Activated CD8-positive, alpha-beta memory T cell treated with anti-CD3 and anti-CD28 coated beads, Interleukin-2, amount 50 U/mL, for 1 hour (primary cell): Measurements from ENCODE around the gene DHRS11.
A peak's percentile ranks its signal among the peaks of the same experiment; 100 is the strongest.
"Not testable (repeated sequence)": the region's sequence is repeated elsewhere in the genome, so short reads cannot be mapped to it uniquely, and the experiment has no call there.

Experiments
- DNase-seq: peaks from one replicate; pipeline ENCODE4 v3.0.0-alpha.2; 2020; ENCODE audit errors: extremely low read depth

The DHRS11 gene

DNA sequence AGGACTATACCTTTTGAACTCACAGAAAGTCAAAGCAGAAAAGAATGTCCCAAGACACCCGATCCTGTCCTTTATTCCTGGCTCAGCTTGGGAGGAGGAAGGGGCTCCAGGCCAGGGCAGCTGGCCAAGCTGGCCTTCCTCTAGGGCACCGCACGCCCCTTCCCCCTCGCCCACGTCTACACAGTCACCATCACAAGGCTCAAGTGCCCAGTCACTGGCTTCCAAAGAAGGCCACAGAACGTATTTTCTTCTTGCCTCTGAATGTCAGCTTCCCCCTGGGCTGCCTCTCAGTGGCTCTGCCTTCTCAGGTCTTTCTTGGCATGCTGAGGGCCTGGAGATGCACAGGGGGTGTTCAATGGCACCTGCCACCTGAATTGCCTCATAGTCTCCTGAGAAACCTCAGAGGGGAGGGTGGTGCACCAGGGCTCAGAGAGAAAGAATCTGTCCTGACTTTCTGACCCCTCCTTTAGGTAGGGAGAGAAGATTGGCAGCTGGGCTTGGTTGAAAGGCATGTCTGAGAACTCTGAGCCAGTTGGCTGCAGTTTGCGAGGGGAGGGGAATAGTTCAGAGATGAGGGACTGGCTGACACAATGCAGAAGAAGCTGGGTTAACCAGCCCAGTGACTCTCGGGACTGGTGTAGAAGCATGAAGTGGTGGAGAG is 2.1 kb downstream of the DHRS11 start:
- no peak for DNase-seq

DNA sequence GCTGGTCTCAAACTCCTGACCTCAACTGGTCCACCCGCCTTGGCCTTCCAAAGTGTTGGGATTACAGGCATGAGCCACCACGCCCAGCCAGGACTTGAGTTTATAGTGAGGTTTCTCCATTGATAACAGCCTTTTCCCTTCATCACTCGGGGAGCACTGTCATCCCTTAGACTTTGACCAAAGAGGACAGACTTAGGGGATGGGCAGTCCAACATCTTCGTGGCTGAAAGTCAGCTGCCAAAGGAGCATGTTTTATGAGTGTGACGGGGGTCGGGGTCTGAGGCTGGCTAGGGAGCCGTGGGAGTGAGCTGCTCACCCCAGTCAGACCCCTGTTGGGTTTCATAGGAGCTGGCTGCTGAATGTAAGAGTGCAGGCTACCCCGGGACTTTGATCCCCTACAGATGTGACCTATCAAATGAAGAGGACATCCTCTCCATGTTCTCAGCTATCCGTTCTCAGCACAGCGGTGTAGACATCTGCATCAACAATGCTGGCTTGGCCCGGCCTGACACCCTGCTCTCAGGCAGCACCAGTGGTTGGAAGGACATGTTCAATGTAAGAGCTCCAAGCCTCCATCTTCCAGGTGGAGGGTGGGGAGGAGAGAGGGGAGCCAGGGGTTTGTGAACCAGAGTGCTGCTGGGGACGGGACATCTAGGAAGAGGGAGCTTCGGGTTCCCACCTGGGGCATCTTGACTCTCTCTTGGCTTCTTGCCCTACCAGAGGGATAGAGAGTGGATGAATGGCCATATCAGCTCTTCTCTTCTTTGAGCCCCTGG is 3.1 kb downstream of the DHRS11 start:
- no peak for DNase-seq

DNA sequence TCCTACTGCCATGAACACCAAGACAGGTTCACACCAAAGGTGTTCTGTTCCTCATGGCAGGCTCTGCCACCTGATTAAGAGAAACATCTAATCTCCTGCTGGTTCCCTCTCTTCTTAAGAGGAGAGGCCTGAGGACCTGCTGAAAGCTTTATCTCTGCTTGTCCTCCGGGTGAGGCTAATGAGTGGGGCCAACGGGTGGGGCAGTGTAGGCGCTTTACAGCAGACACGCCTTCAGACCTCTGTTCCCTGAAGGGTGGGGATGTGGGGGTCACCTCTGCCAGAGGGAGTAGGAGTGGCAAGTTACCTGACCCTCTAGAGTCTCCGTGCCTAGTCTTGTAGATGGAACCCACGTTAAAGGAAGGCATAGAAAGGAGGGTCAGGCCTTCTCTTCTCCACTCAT is 5.5 kb downstream of the DHRS11 start:
- no peak for DNase-seq

DNA sequence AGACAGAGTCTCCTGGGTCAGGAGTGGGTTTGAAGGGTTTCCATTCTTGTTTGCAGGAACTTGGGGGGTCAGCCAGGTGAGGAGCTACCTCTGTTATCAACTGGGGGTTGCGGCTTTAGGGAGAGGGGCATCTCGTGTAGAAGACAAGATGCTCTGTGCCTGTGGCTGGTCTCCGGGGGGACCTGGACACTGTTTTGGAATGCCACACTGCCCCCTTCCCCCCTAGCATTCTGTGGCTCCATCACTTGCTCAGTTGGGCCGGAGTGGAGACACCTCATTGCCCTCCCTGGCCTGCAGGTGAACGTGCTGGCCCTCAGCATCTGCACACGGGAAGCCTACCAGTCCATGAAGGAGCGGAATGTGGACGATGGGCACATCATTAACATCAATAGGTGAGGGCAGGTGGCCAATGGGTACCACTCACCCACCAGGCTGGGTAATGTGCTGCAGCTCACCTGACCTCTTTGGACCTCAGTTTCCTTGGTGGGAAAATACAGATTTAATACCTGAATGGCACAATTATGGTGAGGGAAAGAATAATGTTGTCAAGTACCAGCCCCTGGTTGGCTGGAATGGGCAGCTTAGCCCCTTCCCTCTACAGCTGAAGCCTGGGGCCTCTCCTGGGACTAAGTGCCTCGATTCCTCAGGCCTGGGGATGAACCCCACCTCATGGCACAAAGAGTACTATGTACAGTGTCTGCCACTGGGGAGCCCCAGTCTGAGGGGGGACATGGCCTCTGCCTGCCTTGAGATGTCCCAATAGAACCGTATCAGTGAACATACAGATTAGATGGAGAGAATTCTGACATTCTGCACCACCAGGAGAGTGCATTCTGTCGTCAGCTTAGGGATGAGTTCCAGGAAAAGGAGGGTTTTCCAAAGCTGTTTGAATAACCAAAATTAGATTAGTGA is 6.4 kb downstream of the DHRS11 start:
- DNase-seq = no peak

DNA sequence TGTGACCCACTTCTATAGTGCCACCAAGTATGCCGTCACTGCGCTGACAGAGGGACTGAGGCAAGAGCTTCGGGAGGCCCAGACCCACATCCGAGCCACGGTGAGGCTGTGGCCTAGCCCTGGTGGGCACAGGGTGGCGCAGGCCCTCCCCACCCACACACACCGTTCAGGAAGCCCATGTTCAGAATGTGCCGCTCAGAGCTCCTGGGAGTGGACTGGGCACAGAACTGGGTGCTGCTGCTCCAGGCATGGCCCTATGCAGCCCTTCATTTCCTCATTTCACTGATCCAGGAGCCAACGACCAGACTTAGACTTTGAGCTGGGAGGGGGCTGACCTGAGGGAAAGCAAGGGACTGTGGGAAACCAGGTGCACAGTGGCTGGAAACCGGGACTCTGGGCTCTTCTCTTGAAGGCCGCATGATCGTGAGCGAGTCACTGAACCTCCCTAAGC is 7.3 kb downstream of the DHRS11 start:
- no peak for DNase-seq

DNA sequence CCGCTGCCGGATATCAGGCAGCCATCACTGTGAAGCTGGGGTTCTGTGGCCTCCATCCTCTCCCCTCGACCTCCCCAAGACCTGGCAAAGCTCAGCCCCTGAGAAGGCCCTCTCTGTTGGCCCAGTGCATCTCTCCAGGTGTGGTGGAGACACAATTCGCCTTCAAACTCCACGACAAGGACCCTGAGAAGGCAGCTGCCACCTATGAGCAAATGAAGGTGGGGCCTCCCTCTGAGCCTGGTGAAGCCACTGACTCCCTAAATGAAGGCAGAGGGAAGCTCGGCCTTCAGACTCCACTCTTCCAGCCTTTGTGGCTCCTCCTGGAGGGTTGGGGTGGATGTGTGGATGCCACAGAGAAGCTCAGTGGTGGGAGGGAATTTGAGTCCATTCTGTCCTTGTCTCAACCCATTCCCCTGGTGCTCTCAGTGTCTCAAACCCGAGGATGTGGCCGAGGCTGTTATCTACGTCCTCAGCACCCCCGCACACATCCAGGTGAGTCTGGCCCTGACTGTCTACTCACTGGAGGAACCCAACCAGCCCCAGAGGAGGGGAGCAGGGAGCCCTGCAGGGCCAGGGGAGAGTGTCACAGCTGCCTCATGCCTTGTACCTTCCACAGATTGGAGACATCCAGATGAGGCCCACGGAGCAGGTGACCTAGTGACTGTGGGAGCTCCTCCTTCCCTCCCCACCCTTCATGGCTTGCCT is 8.0 kb downstream of the DHRS11 start:
- no peak for DNase-seq

DNA sequence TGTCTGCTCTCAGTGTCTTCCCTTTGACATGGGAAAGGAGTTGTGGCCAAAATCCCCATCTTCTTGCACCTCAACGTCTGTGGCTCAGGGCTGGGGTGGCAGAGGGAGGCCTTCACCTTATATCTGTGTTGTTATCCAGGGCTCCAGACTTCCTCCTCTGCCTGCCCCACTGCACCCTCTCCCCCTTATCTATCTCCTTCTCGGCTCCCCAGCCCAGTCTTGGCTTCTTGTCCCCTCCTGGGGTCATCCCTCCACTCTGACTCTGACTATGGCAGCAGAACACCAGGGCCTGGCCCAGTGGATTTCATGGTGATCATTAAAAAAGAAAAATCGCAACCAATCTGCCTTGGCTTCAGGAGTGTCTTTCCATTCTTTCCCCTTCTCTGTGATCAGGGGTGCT is 8.8 kb downstream of the DHRS11 start:
- no peak for DNase-seq

DNA sequence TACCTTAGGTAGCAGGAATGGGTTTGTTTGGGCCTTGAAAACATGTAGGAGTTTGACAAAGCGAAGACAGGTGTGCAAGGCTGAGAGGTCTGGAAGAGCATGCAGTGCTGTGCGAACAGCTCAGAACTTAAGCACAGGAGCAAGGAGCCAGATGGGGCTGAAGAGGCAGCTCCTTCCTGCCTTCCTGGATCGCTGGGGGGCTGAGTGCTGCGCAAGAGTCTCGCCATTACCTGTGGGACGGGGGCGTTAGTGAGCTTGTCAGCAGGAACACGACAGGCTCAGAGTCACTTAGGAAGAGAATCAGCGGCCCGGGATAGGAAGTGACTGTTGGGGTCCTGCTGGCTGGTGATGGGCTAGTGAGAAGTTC is 9.2 kb downstream of the DHRS11 start:
- DNase-seq = no peak

DNA sequence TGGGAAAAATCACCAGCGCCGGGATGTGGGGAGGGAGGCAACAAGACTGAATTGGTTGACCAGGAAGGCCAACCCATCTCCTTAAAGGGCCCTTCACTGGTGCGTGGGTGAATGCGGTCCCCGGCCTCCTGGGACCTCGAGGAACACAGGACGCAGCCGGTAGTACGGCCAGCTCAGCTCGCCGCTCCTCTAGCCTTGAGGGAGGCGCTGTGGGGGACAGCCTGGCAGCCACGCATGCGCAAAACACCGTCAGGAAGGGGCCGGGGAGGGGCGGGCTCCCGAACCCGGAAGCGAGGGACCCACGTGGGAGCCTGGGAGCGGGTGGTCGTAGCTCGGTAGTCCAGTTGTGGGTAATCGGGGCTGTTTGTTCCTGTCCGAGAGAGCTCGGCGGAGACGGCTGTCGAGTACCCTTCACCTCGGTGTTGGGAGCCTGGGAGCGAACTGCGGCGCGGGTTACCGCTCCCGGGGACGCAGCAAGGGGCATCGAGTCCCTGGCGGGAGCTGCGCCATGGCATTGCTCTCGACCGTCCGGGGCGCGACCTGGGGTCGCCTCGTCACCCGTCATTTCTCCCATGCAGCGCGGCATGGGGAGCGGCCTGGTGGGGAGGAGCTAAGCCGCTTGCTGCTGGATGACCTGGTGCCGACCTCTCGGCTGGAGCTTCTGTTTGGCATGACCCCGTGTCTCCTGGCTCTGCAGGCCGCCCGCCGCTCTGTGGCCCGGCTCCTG is 9.8 kb downstream of the DHRS11 start, which contains the start of gene MRM1:
Gene MRM1 (plus strand): TSS at position 281 of the 727 bp plus-strand sequence. CDS start 228 bp downstream, at position 509.
- peak; percentile 76 for DNase-seq

DNA sequence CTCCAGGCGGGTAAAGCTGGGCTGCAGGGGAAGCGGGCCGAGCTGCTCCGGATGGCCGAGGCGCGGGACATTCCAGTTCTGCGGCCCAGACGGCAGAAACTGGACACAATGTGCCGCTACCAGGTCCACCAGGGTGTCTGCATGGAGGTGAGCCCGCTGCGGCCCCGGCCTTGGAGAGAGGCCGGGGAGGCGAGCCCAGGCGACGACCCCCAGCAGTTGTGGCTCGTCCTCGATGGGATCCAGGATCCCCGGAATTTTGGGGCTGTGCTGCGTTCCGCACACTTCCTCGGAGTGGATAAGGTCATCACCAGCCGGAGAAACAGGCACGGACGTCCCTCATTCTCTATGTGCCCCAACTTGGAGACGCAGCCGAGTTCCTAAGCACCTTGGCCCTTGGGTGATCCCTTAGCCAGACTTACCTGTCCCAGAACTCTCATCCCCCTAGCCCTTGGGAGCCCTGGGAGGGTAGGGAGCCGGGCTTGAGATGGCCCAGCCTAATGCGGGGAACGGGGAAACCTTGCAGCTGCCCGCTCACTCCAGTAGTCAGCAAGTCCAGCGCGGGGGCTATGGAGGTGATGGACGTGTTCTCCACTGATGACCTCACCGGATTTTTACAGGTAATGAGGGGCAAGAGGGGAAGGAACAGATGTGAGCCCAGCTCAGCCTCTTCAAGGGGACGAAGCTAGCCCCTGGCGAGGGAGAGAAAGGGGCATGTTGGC is 10.5 kb downstream of the DHRS11 start:
- no peak for DNase-seq

DNA sequence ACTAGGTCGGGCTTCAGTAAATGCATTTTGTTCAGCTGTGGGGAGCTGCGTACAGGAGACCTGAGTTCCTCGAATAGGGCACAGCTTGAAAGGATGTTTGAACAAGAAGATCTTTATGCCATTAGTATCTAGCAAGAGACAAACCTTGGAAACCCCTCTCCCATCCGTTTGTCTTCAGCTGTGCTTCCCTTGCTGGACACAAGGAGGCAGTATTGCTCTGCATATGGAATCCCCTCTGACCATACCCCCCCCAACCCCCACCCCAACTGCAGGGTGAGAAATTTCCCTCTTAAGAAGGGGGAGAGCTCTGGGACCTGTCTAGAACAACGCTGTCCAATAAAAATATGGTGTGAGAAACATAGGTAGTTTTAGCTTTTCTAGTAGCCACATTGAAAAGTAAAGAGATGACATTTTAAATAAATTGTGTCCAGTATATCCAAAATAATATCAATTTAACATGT is 11.3 kb downstream of the DHRS11 start:
- DNase-seq = peak; percentile 34

DNA sequence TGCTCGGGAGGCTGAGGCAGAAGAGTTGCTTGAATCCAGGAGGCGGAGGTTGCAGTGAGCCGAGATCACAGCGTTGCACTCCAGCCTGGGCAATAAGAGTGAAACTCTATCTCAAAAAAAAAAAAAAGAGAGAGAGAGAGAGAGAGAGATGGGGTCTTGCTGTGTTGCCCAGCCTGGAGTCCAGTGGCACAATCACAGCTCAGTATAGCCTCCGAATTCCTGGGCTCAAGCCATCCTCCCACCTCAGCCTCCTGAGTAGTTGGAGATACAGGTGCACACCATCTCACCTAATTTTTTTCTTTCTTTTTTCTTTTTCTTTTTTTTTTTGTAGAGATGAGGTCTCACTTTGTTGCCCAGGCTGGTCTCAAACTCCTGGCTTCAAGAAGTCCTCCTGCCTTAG is 13.3 kb downstream of the DHRS11 start:
- DNase-seq = not testable (repeated sequence)

DNA sequence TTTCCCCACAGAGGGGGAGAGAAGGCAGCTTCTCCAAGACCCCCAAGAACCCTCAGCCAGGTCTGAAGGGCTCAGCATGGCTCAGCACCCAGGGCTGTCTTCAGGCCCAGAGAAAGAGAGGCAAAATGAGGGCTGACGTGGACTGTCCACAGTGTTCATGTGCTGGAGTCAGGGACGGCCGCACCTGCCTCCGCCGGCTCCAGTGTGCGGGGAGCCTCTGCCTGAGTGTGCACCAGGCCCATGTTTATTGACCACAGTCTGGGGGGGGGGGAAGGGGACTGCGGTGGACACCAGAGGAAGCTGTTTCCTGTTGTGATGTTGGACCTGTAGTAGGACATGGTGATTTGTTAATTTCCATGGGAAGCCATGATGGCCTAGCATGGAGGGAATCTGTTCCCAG is 16.6 kb downstream of the DHRS11 start:
- no peak for DNase-seq

DNA sequence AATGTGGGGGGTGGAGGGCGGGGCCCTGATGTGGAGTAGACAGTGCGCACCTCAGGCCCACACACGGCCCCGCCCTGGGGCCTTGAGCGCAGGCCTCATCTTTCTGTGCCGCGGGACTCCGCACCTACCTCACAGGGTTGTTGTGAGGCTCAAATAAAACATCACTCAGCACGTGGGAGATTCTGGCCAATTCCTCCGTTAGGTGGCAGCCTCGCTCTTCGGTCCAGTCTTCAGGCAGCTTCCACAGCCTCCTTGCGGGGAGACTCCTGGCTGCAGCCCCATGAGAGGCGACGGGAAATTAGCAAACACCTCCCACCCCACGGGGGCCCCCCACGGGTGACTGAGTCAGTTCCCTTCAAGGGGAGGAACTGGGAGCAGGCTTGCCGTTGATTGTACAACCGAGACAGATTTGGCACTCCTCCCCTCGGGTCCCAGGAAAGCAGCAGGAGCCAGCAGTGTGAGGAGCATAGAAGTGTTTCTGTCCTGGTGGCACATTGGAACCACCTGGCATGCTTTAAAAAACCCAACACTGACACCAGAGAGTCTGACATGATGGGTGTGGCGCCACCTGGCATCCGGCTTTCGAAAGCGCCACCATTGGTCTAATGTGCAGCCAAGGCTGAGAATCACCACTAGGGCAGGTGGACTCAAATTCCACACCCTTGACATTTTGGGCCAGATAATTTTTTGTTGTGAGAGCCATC is 17.3 kb downstream of the DHRS11 start:
- no peak for DNase-seq

DNA sequence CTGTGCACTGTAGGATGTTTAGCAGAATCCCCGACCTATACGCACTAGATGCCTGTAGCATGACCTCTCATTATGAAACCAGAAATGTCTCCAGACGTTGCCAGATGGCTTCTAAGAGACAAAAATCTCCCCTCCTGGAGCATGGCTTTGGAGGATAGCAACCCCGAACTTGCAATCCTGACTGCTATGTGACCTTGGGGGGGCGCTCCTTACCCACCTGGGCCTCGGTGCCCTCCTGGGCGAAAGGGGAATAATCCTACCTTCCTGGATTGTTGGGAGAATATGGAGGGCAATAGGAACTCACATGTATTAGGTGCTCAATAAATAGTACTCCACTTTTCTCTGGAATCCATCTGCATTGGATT is 17.8 kb downstream of the DHRS11 start:
- DNase-seq = no peak

DNA sequence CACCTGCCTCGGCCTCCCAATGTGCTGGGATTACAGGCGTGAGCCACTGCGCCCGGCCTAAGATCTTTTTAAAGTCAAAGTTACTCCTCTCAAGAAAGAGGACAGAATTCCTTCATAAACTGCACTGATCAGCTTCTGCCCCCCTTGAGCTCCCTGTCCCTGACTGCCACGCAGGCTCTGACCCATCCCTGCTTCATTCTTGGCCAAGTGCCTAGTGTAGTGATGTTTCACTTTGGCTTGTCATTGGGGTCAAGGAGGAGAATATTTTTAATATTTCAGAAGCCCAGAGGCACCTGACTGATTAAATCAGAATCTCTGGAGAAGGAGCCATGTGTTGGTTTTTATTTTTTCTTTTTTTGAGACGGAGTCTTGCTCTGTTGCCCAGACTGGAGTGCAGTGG is 18.8 kb downstream of the DHRS11 start:
- DNase-seq = no peak

DNA sequence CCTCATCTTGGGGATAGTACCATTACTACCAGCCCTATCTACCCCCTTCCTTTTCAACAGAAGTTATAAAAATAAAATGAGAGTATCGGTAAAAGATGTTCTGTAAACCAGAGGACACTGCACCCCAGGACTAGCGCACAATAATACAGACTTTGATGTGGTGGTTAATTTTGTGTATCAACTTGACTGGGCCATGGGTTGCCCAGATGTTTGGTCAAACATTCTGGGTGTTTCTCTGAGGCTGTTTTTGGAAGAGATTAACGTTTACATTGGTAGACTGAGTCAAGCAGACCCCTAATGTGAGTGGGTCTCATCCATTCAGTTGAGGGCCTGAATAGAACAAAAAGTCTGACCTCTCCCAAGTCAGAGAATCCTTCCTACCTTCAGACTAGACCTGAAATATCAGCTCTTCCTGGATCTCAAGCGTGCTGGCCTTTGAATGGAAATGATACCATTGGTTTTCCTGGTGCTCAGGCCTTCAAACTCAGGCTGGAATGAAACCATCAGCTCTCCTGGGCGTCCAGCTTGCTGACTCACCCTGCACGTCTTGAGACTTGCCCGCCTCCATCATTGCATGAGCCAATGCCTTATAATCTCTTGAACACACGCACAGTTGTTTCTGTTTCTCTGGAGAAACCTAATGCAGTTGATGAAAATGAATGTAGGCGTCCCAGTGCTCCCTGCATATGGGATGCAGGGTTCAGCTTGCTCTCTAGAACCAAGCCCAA is 19.8 kb downstream of the DHRS11 start:
- no peak for DNase-seq

DNA sequence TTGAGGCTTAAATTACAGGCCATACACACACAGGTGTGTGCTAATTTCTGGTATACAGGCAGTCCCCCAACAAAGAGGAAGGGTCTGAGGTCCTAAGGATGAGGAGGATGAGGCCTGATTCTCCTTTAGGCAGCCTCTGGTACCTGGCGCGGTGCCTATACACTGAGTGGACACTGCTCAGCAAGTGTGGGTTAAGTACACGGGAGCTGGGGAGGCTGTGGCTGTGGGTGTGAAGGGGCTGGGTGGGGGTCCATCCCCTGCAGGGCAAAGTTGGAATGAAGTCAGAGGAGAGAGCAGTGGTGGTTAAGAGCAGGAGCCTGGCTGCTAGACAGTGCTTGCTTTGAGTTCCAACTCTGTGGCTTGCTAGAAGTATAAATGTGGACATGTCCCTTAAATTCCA is 20.6 kb downstream of the DHRS11 start:
- no peak for DNase-seq

DNA sequence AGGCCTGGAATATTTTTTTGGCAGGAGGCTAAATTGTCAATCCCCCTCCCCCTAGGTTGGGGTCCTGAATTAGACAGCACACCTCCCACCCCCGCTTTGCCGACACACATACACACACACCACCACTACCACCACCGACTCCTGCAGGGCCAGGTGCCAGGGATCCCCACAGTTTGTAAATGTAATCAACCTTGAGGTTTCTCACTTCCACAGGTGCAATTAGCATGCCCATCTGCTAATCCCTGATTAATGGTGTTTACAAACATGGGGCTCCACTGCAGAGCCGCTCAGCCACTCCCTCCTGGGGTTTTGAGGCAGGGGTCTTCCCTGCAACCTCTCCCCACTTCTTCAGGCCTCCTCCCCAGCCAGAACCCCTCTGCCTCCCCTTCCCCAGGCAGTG is 21.5 kb downstream of the DHRS11 start:
- DNase-seq = no peak
